Fibroblast of skin of abdomen (primary cell): ENCODE measurements around the gene SLC22A7. TPM values are rescaled to one million over a fixed set of nuclear protein-coding genes. Genes with fewer than 3 reads are reported as not detected.

Source experiments
- DNase-seq: peaks from one replicate; pipeline ENCODE4 v3.0.0-alpha.2; 2013
- polyA plus RNA-seq, 2 experiments: library from polyadenylated mRNA; unstranded; fragments of 120-200 nt; gene quantifications; one replicate each; pipeline ENCODE4 v1.2.1, GENCODE V29; 2013; ENCODE audit not compliant: insufficient read length in 2 of 2

SLC22A7 gene, protein sequence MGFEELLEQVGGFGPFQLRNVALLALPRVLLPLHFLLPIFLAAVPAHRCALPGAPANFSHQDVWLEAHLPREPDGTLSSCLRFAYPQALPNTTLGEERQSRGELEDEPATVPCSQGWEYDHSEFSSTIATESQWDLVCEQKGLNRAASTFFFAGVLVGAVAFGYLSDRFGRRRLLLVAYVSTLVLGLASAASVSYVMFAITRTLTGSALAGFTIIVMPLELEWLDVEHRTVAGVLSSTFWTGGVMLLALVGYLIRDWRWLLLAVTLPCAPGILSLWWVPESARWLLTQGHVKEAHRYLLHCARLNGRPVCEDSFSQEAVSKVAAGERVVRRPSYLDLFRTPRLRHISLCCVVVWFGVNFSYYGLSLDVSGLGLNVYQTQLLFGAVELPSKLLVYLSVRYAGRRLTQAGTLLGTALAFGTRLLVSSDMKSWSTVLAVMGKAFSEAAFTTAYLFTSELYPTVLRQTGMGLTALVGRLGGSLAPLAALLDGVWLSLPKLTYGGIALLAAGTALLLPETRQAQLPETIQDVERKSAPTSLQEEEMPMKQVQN
- not detected for polyA plus RNA-seq (2013, experiment 1 of 2; ENCODE audit: insufficient read length)
- not detected for polyA plus RNA-seq (2013, experiment 2 of 2; ENCODE audit: insufficient read length)

DNA sequence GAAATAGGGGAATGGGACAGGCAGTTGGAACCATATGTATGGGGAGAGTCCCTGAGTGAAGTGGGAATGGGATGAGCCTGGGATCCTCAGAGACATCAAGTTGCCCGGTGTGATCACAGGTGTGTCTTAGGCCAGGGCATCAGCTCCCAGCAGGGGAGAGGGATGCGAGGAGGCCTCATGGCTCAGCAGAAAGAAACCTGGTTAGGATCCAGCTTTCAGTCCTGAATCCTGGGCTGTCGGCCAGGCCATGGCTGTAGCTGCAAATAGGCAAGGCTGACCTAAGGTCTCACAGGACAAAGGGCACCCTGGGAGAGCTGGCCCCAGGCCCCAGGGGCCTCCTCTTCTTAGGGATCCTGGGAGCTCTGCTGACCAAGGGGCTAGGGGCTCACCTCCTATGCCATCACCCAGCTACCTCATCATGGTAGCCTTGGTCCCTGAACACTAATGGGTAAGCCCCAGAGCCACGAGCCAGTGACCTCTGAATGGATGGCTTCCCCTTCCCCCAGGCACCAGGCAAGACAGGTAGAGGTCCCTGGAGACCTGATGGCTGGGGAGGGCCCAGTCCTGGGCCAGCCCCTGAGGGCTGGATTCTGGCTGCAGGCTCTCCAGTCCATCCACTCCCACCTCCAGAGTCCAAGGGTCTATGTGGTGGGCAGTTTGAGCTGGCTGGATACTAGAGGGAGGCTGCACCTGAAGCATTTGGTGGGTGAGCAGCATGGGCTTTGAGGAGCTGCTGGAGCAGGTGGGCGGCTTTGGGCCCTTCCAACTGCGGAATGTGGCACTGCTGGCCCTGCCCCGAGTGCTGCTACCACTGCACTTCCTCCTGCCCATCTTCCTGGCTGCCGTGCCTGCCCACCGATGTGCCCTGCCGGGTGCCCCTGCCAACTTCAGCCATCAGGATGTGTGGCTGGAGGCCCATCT lies at the start of gene SLC22A7:
Gene SLC22A7 (plus strand): TSS at position 617 of the 921 bp plus-strand sequence. CDS start 99 bp downstream, at position 716.
- no peak for DNase-seq

DNA sequence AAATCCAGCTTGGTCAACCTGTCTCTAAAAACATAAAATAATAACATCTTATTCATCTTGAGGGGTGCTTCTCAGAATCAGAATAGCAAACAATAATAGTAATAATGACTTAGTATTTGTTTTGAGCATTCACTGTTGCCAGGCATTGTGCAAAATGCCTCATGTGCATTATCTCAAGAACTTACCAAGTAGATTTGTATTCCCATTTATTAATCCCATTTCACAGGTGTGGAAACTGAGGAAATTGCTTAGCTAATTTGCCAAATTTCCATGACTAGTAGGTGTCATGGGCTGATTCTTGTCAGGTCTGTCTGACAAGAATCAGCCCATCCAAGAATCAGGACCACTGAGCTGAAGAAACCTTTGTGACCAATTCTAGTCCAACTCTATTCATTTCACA lies 49.3 kb upstream of the SLC22A7 start:
- DNase-seq, result no peak

DNA sequence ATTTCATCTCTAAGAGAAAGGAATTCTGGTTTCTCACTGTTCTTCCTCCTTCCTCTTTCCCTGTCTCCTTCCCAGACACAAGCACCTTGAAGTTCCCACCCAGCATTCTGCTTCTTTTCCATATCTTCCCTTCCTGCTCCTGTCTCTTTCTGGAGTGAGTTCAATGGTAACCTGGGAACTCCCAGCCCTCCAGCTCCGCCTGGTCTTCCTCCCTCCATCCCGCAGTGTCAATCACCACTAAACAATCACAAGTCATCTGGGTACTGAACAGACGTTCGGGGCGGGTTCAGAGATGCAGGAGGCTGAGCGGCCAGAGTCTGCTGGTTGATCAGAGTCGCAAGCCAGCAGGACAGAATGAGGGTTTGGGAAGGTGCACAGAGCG lies 47.1 kb upstream of the SLC22A7 start:
- DNase-seq, result no peak

DNA sequence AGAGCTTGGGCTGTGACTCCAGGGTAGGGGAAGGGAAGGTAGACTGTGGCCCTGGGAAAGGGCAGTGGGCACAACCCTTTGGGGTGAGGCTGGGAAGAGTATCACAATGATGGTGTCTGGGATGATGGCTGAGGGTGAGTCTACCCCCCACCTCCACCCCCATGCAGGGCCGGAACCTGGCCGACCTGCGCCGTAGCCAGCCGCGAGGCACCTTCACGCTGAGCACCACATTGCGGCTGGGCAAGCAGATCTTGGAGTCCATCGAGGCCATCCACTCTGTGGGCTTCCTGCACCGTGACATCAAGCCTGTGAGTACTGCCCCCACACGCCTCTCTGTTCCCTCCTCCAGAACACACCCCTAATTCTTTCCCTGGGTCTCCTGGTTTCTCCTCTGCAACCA lies 44.7 kb upstream of the SLC22A7 start:
- no peak for DNase-seq

DNA sequence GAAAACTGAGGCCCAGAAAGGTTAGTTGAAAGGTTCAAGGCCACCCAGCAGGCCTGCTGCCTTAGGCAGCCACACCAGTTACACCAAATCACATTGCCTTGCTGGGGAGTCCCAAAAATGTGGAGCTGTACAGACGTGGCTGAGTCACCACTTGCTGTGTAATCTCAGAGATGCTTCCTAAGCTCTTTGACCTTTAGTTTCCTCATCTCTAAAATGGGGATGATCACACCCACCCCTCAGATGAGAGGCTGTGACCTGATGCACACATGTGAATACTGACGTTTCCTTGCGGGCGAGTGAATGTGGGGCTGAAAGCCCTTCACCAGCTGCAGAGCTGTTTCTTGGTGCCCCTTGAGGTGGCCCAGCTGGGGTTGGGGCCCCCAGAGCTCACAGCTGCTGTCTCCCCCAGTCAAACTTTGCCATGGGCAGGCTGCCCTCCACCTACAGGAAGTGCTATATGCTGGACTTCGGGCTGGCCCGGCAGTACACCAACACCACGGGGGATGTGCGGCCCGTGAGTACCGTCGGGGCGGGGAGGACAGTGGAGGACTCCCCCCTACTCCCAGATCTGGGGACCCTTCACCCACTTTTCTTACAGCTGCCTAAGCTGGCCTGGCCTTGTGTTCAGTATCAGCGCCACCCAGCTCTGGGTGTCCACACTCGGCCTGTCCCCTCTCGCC lies 43.8 kb upstream of the SLC22A7 start:
- no peak for DNase-seq

DNA sequence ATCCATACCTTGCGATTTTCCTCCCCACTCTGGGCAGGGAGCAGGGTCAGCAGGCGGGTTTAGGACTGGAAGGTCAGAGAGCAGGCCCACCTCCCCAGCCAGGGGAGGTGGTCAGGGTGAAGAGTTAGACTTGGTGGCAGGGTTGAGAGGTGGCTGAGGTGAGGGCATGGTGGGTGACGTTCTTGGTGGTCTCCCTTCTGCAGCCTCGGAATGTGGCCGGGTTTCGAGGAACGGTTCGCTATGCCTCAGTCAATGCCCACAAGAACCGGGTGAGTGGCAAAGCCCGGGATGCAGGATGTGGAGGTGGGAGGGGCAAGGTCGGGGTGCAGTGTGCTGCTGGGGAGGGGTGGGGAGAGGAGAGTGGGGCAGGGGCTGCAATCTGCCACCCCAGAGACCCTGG lies 43.2 kb upstream of the SLC22A7 start:
- DNase-seq, result no peak

DNA sequence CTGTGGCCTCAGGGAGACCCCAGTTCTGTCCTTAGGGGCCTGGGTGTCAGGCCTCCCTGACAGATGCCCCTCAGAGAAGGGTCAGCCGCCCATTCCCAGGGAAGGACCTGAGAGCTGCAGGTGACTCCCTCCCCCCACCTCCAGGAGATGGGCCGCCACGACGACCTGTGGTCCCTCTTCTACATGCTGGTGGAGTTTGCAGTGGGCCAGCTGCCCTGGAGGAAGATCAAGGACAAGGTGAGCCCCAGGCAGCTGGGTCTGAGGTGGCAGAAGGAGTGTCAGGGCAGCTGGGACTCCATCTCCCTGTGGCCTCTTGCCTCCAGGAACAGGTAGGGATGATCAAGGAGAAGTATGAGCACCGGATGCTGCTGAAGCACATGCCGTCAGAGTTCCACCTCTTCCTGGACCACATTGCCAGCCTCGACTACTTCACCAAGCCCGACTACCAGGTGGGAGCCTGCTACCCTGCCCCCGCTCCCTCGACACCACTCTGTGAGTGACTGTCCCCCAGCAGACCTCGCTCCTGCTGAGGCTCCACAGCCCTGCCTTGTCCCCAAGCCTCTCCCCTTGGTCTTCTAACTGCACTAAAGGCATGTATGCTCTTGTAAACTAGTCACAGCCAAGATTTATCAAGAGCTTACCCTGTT lies 42.5 kb upstream of the SLC22A7 start:
- no peak for DNase-seq

DNA sequence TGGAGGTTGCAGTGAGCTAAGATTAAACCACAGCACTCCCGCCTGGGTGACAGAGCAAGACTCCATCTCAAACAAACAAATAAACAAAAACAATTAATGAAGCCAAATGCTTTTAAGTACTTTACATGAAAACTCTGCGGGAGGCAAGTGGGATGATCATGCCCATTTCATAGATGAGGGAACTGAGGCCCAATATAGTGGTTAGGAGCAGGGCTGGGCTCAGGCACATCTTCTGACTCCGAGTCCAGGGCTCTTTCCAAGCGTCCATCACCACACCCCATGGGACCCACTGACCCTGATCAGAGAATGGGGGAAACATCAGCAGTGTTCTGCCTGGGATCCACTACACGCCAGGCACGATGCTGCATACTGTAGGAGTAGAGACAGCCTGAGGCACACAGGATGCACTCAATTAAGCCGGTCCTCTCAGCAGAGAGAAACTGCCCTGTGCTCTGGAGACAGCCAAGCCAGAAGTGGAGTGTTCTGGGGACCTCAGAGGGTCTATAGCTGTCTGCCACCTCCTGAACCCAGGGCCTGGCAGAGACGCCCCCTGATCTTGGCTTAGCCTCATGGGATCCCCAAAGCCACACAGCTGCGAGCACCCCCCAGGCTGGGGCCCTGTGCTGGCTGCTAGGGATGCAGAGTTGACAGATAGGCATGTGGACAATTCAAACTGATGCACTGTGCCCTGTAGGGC lies 41.2 kb upstream of the SLC22A7 start:
- DNase-seq, result no peak

DNA sequence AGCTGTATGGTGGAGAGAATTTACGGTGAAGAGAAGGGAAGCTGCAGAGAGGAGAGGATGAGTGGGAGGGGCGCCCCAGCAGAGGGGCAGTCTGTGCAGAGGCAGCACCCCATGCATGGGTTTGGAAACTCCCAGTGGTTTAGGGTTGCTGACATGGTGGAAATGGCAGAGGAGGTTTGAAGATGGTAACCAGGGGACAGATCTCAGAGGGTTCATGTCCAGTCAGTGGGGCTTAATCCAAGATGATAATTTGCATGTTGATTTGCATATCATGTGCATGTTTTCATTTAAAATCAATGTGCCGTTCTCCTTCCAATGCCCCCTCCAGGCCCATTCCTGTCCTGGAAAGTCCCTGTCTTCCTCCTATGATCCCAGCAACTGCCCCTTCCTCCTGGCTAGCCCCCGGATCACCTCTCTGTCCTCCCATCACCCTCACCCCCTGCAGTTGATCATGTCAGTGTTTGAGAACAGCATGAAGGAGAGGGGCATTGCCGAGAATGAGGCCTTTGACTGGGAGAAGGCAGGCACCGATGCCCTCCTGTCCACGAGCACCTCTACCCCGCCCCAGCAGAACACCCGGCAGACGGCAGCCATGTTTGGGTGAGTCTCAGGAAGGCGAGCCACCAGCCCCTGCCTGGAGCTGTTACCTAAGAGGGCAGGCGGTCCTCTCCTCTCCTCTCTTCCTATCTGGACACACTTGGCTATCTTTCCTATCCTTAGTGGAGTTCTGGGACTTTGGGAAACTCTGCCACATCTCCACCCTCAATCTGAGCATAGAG lies 40.5 kb upstream of the SLC22A7 start:
- no peak for DNase-seq

DNA sequence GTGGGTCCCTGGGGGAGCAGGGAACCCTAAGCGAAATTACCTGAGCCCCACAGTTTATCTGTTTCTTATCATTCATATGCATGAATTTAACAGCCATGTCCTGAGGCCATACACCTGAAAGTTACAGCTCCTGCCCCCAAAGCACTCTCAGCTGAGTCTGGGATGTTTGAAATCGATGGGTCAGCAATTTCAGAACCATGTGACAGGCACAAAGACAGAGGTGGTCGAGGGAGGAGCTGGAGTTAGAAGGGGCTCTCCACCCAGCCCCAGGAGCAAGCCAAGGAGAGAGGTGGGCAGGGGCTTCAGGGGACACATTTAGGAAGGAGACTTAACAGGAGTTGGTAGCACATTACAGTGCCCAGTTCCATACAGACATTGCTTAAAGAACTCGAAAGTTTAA lies 39.9 kb upstream of the SLC22A7 start:
- DNase-seq, result no peak

DNA sequence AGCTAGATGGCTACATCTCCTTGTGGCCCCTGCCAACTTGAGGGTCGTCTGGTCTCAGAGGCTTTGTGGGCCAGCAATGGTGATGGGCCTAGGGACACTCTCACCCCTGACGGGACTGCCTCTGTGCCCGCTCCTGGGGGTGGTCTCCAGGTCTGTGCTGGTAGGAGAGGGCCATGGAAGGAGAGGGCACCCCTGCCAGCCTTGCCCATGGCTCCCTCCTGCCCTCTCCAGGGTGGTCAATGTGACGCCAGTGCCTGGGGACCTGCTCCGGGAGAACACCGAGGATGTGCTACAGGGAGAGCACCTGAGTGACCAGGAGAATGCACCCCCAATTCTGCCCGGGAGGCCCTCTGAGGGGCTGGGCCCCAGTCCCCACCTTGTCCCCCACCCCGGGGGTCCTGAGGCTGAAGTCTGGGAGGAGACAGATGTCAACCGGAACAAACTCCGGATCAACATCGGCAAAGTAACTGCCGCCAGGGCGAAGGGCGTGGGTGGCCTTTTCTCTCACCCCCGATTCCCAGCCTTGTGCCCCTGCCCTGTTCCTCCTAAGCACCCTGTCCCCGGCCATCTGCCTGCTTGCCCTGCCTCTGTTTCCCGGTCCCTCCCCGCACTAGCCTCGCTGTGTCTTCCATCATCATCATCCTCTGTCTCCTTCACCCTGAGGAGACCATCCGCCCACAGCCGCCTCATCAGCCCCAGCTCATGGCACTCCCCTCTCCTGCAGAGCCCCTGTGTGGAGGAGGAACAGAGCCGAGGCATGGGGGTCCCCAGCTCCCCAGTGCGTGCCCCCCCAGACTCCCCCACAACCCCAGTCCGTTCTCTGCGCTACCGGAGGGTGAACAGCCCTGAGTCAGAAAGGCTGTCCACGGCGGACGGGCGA lies 39.0 kb upstream of the SLC22A7 start:
- no peak for DNase-seq

DNA sequence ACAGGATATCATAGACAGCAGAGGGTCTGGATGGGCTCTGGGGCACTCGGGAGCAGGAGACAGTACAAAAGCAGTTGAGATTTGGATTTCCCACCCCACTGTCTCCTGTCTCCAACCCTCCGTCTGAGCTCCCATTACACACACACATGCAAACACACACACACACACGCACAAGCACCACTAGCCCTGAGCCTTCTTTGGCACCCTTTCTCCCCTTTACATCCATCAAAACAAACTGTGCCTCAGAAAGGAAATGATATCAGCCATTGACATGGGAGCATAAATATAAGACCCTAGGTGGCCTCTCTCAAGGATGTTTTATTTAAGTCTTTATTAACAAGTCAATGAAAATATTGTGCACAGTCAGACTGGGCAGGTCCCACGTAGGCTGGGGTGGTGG lies 37.3 kb upstream of the SLC22A7 start:
- DNase-seq, result no peak

DNA sequence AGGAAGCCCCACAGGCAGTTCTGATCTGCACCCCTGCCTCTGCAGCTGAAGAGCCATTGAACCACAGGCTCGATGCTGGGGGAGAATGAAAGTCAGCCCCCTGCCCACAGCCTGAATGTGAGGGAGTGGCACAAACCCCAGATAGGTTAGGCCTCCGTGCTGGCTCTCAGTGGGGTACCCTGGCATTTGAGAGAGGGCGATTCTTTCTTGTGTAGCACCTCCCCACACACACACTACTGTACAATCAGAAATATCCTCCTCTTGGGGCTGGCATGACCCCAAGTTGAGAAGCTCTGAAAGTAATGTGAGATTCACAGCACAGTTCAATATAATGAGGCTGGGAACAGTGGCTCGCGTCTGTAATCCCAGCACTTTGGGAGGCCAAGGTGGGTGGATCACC lies 36.9 kb upstream of the SLC22A7 start:
- DNase-seq, result no peak

DNA sequence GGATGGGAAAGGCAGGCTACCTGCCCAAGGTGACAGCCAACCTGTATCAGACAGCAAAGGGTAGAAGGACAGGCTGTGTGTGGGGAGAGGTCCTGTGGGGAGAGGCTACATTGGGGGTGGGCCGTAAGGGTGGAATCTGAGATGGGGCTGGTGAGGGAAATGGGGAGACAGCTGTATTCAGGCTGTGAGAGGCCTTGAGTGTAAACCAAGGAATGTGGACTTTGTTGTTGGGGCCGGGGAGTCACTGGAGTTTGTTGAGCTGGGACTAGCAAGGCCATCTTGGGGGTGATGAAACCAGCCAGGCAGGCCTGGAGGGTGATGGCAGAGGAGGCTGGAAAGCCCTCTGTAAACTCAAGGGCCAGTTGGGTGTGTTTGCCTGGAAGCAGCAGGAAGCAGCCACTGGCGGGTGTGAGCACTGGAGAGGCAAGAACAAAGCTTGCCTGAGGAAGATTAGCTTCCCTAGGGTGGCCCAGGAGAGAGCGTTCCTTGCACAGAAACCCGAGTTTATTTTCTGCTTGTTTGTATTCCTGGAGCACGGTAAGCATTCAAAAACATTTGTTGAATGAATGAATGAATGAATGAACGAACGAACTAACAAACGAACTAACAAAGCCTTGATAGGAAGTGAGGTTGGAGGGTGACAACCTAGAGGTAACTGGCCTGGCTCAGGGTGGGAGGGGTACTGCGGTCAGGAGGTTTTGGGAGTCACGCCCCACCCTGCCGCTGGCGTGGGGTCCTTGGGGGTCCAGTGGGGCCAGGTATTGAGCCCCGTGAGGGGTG lies 35.9 kb upstream of the SLC22A7 start:
- no peak for DNase-seq

DNA sequence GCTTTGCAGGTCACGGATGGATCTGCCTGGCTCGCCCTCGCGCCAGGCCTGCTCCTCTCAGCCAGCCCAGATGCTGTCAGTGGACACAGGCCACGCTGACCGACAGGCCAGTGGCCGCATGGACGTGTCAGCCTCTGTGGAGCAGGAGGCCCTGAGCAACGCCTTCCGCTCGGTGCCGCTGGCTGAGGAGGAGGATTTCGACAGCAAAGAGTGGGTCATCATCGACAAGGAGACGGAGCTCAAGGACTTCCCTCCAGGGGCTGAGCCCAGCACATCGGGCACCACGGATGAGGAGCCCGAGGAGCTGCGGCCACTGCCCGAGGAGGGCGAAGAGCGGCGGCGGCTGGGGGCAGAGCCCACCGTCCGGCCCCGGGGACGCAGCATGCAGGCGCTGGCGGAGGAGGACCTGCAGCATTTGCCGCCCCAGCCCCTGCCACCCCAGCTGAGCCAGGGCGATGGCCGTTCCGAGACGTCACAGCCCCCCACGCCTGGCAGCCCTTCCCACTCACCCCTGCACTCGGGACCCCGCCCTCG lies 35.2 kb upstream of the SLC22A7 start:
- no peak for DNase-seq

DNA sequence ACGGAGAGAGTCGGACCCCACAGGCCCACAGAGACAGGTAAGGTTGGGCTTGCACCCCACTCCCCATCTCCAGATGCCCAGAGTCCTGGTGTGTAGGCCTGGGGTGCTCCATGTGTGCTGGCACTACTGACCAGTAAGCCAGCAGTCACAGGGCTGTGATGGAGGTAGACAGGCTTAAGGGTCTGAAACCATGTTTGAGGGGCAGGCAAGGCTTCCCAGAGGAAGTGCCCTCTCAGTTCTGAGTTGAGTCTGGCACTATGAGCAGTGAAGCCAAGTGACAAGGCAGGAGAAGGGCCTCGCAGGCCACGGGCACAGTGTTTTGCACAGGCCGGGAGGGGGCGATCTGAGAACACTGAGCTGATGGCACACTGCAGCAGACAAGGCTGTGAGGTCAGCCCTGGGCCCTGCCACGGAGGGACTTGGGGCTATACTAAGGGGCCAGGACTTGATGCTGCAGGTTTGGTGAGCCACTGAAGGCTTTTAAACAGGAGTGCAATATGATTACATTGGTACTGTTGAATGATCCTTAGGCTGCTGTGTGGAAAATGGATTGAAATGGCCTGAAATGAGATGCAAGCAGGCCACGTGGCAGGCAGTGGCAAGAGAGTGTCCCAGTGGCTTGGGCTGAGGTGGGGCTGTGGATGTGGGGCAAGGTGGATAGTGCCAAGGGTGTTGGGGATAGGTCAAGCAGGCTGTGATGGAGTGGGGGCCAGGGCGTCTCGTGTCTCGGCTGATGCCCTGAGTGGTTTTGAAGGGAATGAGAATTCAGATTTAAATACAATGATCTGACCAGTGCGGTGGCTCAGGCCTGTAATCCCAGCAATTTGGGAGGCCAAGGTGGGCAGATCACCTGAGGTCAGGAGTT lies 34.5 kb upstream of the SLC22A7 start:
- DNase-seq, result peak; percentile 64

DNA sequence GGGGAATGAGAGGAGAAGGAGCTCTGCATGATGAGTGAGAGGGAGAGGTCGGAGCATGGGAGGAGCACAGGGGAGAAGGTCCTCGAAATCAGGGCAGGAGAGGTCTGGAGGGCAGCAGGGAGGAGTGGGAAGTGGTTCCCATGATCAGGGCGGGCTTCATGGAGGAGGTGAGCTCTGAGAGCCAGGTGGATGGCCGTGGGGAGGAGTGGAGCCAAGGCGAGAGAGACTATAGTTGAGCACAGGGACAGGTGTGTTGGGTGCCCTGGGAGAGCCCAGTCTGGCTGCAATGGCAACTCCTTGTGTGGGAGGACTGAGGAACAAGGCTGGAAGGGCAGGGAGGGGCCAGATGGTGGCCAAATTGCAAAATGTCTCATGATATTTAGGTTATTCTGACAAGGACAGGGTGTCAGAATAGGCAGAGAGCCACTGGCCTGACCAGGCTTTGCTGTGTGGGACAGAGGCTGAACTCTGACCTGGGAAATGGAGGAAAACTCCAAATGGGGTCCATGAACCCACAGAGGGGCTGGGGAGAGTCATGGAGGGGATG lies 33.4 kb upstream of the SLC22A7 start:
- DNase-seq, result no peak
